KMS-11 (cell line): ENCODE data around the gene PIK3CD.

Experiments used
- H2AFZ ChIP-seq: fragments of 200-600 bp; sonication (generic); 2 replicates; pipeline ENCODE4 v1.6.1; 2016; ENCODE audit warnings: antibody characterized with exemption, mixed run types, low read depth
- H3K27ac ChIP-seq: fragments of 200-600 bp; sonication (generic); 2 replicates; pipeline ENCODE4 v1.6.1; 2016; ENCODE audit warnings: mild to moderate bottlenecking, mixed run types
- H3K27me3 ChIP-seq: fragments of 200-600 bp; sonication (generic); 2 replicates; pipeline ENCODE4 v1.6.1; 2017; ENCODE audit warnings: mild to moderate bottlenecking, low read depth, mixed run types, moderate library complexity; ENCODE audit not compliant: insufficient read depth
- H3K36me3 ChIP-seq: fragments of 200-600 bp; sonication (generic); 2 replicates; pipeline ENCODE4 v1.6.1; 2017; ENCODE audit warnings: mild to moderate bottlenecking, mixed run types; ENCODE audit not compliant: insufficient read depth
- H3K4me1 ChIP-seq: fragments of 200-600 bp; sonication (generic); 2 replicates; pipeline ENCODE4 v1.6.1; 2016; ENCODE audit warnings: mild to moderate bottlenecking, low read depth, mixed run types; ENCODE audit not compliant: poor library complexity, severe bottlenecking
- H3K4me2 ChIP-seq: fragments of 200-600 bp; sonication (generic); 2 replicates; pipeline ENCODE4 v1.7.0; 2016; ENCODE audit warnings: mild to moderate bottlenecking, mixed run types
- H3K4me3 ChIP-seq: fragments of 200-600 bp; sonication (generic); IDR thresholded peaks from 2 replicates; pipeline ENCODE4 v1.6.1; 2017; ENCODE audit warnings: low read depth, low read length, mixed read lengths; ENCODE audit not compliant: insufficient read depth
- H3K79me2 ChIP-seq: fragments of 200-600 bp; sonication (generic); 2 replicates; pipeline ENCODE4 v1.6.1; 2016; ENCODE audit warnings: low read depth, mixed run types; ENCODE audit not compliant: insufficient read depth
- H3K9ac ChIP-seq: fragments of 200-600 bp; sonication (generic); 2 replicates; pipeline ENCODE4 v1.6.1; 2016; ENCODE audit warnings: mild to moderate bottlenecking, mixed run types
- H4K20me1 ChIP-seq: fragments of 200-600 bp; sonication (generic); 2 replicates; pipeline ENCODE4 v1.6.1; 2016; ENCODE audit warnings: mild to moderate bottlenecking, mixed run types; ENCODE audit not compliant: insufficient read depth
- TF ChIP-seq, protein P1 (sequence below): fragments of 200-600 bp; sonication (generic); conservative IDR thresholded peaks from 2 replicates; pipeline ENCODE4 v1.6.1; 2017; ENCODE audit warnings: low read depth, mild to moderate bottlenecking, antibody characterized with exemption, low read length, moderate library complexity, mixed read lengths

Gene PIK3CD

DNA sequence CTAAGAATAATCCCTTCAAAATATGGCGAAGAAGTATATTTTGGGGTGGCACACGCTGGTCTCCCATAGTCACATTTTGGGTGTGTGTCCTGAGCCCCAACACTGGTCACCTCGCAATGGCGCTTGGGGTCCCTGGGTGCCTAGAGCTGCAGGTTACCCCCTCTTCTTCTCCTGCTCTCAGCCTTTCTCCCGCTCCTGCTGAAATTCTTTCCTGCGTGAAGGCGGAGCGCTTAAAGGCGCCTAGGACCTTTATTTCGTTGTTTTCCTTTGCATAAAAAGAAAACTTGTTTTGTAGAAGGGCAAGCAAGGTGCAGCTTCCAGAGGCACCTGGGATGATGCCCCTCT, 339 bp upstream of the PIK3CD start:
- peaks cover 31% of the 10 kb centered on the region; the same call in 1 of the 2 replicates for H3K27me3 ChIP-seq
- peaks cover 21% of the 10 kb centered on the region for H3K4me1 ChIP-seq
- H2AFZ ChIP-seq, result no peak overlapping the region
- TF ChIP-seq, protein P1, sequence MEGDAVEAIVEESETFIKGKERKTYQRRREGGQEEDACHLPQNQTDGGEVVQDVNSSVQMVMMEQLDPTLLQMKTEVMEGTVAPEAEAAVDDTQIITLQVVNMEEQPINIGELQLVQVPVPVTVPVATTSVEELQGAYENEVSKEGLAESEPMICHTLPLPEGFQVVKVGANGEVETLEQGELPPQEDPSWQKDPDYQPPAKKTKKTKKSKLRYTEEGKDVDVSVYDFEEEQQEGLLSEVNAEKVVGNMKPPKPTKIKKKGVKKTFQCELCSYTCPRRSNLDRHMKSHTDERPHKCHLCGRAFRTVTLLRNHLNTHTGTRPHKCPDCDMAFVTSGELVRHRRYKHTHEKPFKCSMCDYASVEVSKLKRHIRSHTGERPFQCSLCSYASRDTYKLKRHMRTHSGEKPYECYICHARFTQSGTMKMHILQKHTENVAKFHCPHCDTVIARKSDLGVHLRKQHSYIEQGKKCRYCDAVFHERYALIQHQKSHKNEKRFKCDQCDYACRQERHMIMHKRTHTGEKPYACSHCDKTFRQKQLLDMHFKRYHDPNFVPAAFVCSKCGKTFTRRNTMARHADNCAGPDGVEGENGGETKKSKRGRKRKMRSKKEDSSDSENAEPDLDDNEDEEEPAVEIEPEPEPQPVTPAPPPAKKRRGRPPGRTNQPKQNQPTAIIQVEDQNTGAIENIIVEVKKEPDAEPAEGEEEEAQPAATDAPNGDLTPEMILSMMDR, result no peak
- no peaks in the 10 kb centered on the region for H3K36me3 ChIP-seq
- H4K20me1 ChIP-seq, result no peaks in the 10 kb centered on the region
- no peak overlapping the region for H3K27ac ChIP-seq
- H3K4me2 ChIP-seq, result no peak overlapping the region
- no peak overlapping the region for H3K4me3 ChIP-seq
- no peak overlapping the region for H3K9ac ChIP-seq
- H3K79me2 ChIP-seq, result no peaks in the 10 kb centered on the region

DNA sequence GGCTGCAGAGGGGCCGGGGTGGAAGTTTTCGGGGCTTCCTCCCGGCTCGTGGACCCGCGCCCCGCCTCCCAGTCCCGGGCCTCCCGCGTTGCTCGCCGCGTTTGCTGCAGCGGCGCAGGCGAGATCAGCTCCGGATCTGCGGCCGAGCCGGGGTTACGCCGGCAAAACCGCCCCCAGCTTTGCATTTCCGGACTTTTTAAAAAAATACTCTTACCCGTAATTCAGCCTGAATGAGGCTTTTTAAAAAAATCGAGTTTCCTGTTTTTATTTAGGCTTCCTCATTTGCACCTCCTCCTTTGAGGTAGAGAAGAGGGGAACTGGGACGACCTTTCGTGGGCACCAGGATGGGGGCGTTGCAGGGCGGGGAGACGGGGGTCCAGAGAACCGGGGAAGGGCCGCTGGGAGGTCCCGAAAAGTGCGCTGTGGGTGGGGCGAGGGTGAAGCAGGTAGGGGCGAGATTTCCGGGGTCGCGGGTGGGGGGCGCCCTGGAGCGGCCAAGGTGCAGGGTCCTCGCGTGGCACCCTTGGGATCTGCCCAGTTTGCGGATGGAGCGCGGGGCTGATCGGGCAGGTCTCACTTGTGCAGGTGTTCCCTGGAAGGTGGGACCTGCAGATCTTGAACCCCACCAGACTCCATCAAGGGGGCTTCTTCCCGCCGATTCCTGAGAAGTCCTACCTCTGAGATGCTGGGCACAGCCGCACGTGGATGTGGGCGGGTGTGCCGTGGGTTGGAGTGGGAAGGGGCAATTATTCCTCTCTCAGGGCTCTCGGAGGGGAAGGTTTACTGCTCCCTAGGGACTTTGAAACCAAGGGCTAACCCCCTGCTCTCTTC, 1.1 kb downstream of the PIK3CD start:
- H3K9ac ChIP-seq, result no peak overlapping the region
- H3K36me3 ChIP-seq, result no peaks in the 10 kb centered on the region
- H3K4me1 ChIP-seq, result peaks cover 23% of the 10 kb centered on the region
- no peak overlapping the region for H2AFZ ChIP-seq
- peaks cover 31% of the 10 kb centered on the region; the same call in 1 of the 2 replicates for H3K27me3 ChIP-seq
- TF ChIP-seq, protein P1, result no peak
- no peak overlapping the region for H3K27ac ChIP-seq
- H3K4me2 ChIP-seq, result no peak overlapping the region; the same call in 1 of the 2 replicates
- no peaks in the 10 kb centered on the region for H4K20me1 ChIP-seq
- no peaks in the 10 kb centered on the region for H3K79me2 ChIP-seq
- H3K4me3 ChIP-seq, result no peak overlapping the region

DNA sequence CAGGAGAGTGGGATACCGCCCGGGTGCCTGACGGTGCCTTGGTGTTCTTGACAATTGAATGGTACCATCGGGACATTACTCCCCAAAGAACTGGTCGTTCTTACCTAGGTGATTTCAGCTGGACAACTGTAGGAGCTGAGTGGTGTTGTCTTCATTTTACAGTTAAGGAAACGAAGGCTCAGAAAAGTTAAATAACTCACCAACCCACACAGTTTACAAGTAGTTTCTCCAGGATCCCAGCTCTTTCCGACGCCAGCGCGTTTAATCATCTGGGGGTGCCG, 1.6 kb downstream of the PIK3CD start:
- Histone ChIP-seq H3K4me2 (no peak overlapping the region), H3K4me3 (no peak overlapping the region), H3K27ac (no peak overlapping the region)

DNA sequence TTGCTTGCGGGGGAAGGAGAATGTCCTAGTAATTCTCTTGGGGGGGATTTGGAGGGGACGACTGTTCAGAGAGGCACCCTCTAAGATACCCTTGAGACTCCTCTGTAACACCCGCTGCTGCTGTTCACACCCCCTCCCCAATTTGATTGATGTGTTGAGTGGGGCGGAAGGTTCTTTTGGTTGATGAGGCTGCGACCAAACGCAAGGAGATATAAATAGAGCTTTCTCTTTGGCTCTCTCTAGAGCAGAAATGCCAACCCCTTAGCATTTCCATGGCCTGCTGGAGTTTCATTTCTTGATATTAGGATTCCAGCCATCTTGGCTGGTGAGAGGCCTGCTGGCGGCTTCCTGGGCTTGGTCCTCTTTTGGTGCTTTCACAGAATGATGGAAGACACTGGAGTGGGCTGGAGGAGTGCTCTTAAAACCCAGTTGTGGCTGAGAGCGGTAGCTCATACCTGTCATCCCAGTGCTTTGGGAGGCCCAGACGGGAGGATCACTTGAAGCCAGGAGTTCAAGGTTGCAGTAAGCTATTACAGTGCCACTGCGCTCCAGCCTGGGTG, 2.0 kb downstream of the PIK3CD start:
- no peak overlapping the region for H3K27ac ChIP-seq
- no peak overlapping the region for H2AFZ ChIP-seq
- no peak overlapping the region for H3K9ac ChIP-seq
- TF ChIP-seq, protein P1, result no peak
- peaks cover 31% of the 10 kb centered on the region; the same call in 1 of the 2 replicates for H3K27me3 ChIP-seq
- no peaks in the 10 kb centered on the region for H4K20me1 ChIP-seq
- no peak overlapping the region for H3K4me3 ChIP-seq
- peaks cover 23% of the 10 kb centered on the region for H3K4me1 ChIP-seq
- no peaks in the 10 kb centered on the region for H3K79me2 ChIP-seq
- H3K36me3 ChIP-seq, result no peaks in the 10 kb centered on the region
- H3K4me2 ChIP-seq, result no peak overlapping the region

More for the DNA sequence above, 1.6 kb downstream of the PIK3CD start:
- Histone ChIP-seq H3K4me1 (peaks cover 23% of the 10 kb centered on the region), H3K36me3 (no peaks in the 10 kb centered on the region), H3K79me2 (no peaks in the 10 kb centered on the region), H2AFZ (no peak overlapping the region), H4K20me1 (no peaks in the 10 kb centered on the region), H3K27me3 (peaks cover 31% of the 10 kb centered on the region; the same call in 1 of the 2 replicates), H3K9ac (no peak overlapping the region)
- TF ChIP-seq, protein P1, result no peak
